Esophagus squamous epithelium (tissue), 4 donors: ENCODE measurements around the gene GRK1.

Source experiments
- CTCF ChIP-seq, 6 experiments: fragments of 450-650 bp in 4 of 6; fragments of 200-600 bp in 2 of 6; sonication (generic) in 2 of 6; IDR thresholded peaks; one replicate each; pipeline ENCODE4 v1.5.1; 2016 to 2019; ENCODE audit warnings: antibody characterized with exemption in 6 of 6, mild to moderate bottlenecking in 4 of 6, moderate library complexity in 4 of 6
- POLR2A ChIP-seq, 4 donors: fragments of 450-650 bp; IDR thresholded peaks; one replicate each; pipeline ENCODE4 v1.6.1; 2017; ENCODE audit warnings: antibody characterized with exemption in 4 of 4, mild to moderate bottlenecking in 4 of 4, moderate library complexity in 3 of 4

DNA sequence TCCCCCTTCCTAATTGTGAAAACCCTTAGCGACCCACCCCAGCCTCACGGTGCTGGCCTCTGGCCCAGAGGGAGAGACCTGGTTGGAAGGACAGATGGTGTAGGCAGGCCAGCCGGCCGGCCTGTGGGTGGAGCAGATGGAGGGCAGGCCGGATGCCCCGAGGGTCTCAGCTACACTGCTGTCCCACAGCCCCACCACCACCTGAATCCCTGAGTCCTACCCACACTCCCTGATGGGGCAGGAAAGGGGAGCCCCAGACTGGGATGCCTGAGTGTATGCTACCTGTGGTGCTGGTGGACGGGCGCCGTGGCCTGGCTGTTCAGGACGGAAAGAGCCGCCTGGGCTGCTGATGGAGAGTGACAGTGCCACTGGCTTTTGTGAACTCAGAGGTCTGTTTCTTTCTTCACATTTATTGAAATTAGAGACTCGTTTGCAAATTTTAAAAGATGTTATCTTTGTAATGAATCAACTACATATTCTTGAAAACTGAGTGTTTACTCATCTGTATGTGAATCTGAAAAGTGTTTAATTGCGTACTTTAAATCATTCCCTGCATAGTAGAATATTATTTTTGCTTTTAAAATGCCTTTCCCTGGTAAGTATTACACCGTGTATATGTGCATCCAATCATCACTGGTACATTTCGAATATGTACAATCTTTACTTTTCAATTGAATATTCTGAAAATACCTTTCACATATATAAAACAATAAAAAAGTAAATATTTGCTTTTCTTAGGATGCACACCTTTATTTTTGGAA, 46.8 kb upstream of the GRK1 start:
- TF ChIP-seq CTCF (IDR thresholded peaks at IDR 0.05), result no peak
- TF ChIP-seq POLR2A (IDR thresholded peaks at IDR 0.05), result no peak
